IPS DF 19.7 (cell line): Measurements from ENCODE around the gene CNTNAP5.

Experiments
- DNase-seq: peaks from one replicate; pipeline ENCODE4 v3.0.0-alpha.2; 2013; ENCODE audit warnings: low read depth, low spot score

The CNTNAP5 gene

GRCh38 chr2:124063596-124063995, 38.5 kb downstream of the CNTNAP5 start:
- DNase-seq: no peak

- no peak for DNase-seq
Measured at GRCh38 chr2:124065636-124066035, 40.5 kb downstream of the CNTNAP5 start.

GRCh38 chr2:124066776-124067175, 41.7 kb downstream of the CNTNAP5 start:
- no peak for DNase-seq

GRCh38 chr2:124079045-124079444, 54.0 kb downstream of the CNTNAP5 start:
- no peak for DNase-seq

GRCh38 chr2:124080281-124081153, 55.4 kb downstream of the CNTNAP5 start:
- DNase-seq: no peak

- no peak for DNase-seq
Measured at GRCh38 chr2:124081154-124081716, 56.1 kb downstream of the CNTNAP5 start.

GRCh38 chr2:124088616-124089015, 63.5 kb downstream of the CNTNAP5 start:
- no peak for DNase-seq

- no peak for DNase-seq
Measured at GRCh38 chr2:124091721-124092120, 66.6 kb downstream of the CNTNAP5 start.

- DNase-seq: no peak
Measured at GRCh38 chr2:124092651-124093050, 67.6 kb downstream of the CNTNAP5 start.

- DNase-seq: no peak
Measured at GRCh38 chr2:124104914-124105313, 79.8 kb downstream of the CNTNAP5 start.

GRCh38 chr2:124112206-124112605, 87.1 kb downstream of the CNTNAP5 start:
- no peak for DNase-seq

GRCh38 chr2:124112966-124113365, 87.9 kb downstream of the CNTNAP5 start:
- no peak for DNase-seq

GRCh38 chr2:124120246-124120645, 95.2 kb downstream of the CNTNAP5 start:
- no peak for DNase-seq

- DNase-seq: no peak
Measured at GRCh38 chr2:124121106-124121505, 96.0 kb downstream of the CNTNAP5 start.

GRCh38 chr2:124121760-124122275, 96.7 kb downstream of the CNTNAP5 start:
- no peak for DNase-seq

- DNase-seq: no peak
Measured at GRCh38 chr2:124122340-124122739, 97.3 kb downstream of the CNTNAP5 start.

- DNase-seq: no peak
Measured at GRCh38 chr2:124131276-124131675, 106.2 kb downstream of the CNTNAP5 start.

GRCh38 chr2:124136110-124136509, 111.0 kb downstream of the CNTNAP5 start:
- no peak for DNase-seq

GRCh38 chr2:124138076-124138475, 113.0 kb downstream of the CNTNAP5 start:
- no peak for DNase-seq

GRCh38 chr2:124145982-124146381, 120.9 kb downstream of the CNTNAP5 start:
- DNase-seq: no peak

- no peak for DNase-seq
Measured at GRCh38 chr2:124147552-124147951, 122.5 kb downstream of the CNTNAP5 start.

- DNase-seq: no peak
Measured at GRCh38 chr2:124149571-124149970, 124.5 kb downstream of the CNTNAP5 start.

GRCh38 chr2:124151691-124152090, 126.6 kb downstream of the CNTNAP5 start:
- DNase-seq: no peak
